ENCODE results near the gene USH2A.

USH2A gene

DNA sequence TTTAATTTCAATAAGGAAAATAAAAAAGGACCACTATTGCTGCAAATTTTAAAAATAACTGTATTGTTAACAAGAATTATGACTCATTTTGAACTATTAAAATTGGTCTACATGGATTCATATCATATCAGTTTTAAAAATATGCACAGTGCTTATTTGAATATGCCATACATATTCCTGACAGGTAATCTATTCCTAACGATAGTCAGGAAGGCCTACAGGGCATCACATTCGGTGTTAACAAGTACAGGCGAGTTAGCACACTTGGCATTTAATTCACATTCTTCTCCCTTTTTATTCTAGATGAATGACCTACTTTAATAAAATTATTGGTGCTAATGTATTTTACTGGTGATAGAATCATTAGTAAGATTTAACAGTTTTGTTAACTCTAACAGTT lies 174.6 kb downstream of the USH2A start:
- no peaks in the 10 kb centered on the region for H3K36me3 ChIP-seq (ENCODE audit: low read length)
- no peak overlapping the region for H3K9ac ChIP-seq (ENCODE audit: low read length)
- H3K27me3 ChIP-seq (ENCODE audit: low read length), result no peaks in the 10 kb centered on the region
- H3K9me3 ChIP-seq (ENCODE audit: insufficient read depth, low read length), result no peaks in the 10 kb centered on the region
- no peak overlapping the region for H2AFZ ChIP-seq (ENCODE audit: low read depth, low read length, severe bottlenecking)
- TF ChIP-seq, protein P1, sequence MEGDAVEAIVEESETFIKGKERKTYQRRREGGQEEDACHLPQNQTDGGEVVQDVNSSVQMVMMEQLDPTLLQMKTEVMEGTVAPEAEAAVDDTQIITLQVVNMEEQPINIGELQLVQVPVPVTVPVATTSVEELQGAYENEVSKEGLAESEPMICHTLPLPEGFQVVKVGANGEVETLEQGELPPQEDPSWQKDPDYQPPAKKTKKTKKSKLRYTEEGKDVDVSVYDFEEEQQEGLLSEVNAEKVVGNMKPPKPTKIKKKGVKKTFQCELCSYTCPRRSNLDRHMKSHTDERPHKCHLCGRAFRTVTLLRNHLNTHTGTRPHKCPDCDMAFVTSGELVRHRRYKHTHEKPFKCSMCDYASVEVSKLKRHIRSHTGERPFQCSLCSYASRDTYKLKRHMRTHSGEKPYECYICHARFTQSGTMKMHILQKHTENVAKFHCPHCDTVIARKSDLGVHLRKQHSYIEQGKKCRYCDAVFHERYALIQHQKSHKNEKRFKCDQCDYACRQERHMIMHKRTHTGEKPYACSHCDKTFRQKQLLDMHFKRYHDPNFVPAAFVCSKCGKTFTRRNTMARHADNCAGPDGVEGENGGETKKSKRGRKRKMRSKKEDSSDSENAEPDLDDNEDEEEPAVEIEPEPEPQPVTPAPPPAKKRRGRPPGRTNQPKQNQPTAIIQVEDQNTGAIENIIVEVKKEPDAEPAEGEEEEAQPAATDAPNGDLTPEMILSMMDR (IDR thresholded peaks at IDR 0.05; ENCODE audit: insufficient read depth, low read length, poor library complexity, severe bottlenecking), result no peak
- no peak for TF ChIP-seq EZH2phosphoT487 (conservative IDR thresholded peaks at IDR 0.05; ENCODE audit: low read length)
- no peaks in the 10 kb centered on the region for H4K20me1 ChIP-seq (ENCODE audit: low read depth, low read length)
- H3K9me2 ChIP-seq (replicated peaks; ENCODE audit: insufficient read depth, low read length), result no peaks in the 10 kb centered on the region
- H3K4me2 ChIP-seq (ENCODE audit: low read depth, low read length, poor library complexity, severe bottlenecking), result no peak overlapping the region
- no peak overlapping the region for H3K27ac ChIP-seq (ENCODE audit: low read depth, low read length)
- H3F3A ChIP-seq (ENCODE audit: insufficient read depth), result no peaks in the 10 kb centered on the region
- H3K4me3 ChIP-seq (ENCODE audit: insufficient read depth, low read length, poor library complexity, severe bottlenecking), result no peak overlapping the region
- no peaks in the 10 kb centered on the region for H3K79me2 ChIP-seq (ENCODE audit: insufficient read depth, low read length)

DNA sequence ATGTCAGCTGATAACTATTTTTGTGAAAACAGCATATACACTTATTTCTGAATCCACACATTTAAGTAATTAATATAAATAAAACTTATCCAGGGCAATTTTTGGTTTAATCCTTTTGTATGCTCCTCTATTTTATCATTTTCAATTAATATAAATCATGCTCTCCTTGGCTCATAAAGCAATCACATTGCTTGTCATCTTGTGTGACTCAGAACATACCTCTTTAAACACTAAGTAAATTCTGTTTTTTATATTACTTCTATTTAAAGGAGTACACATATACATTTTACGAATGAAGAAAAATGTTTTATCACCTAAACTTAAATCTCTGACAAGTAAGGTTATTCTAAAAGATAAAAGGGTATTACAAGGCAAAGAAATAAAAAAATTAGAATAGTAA lies 175.3 kb downstream of the USH2A start:
- H3K36me3 ChIP-seq (ENCODE audit: low read length), result no peaks in the 10 kb centered on the region
- TF ChIP-seq EZH2phosphoT487 (conservative IDR thresholded peaks at IDR 0.05; ENCODE audit: low read length), result no peak
- TF ChIP-seq, protein P1 (IDR thresholded peaks at IDR 0.05; ENCODE audit: insufficient read depth, low read length, poor library complexity, severe bottlenecking), result no peak
- H3K27ac ChIP-seq (ENCODE audit: low read depth, low read length), result no peak overlapping the region
- H3K4me3 ChIP-seq (ENCODE audit: insufficient read depth, low read length, poor library complexity, severe bottlenecking), result no peak overlapping the region
- no peaks in the 10 kb centered on the region for H3K9me2 ChIP-seq (replicated peaks; ENCODE audit: insufficient read depth, low read length)
- H2AFZ ChIP-seq (ENCODE audit: low read depth, low read length, severe bottlenecking), result no peak overlapping the region
- H4K20me1 ChIP-seq (ENCODE audit: low read depth, low read length), result no peaks in the 10 kb centered on the region
- H3F3A ChIP-seq (ENCODE audit: insufficient read depth), result no peaks in the 10 kb centered on the region
- no peaks in the 10 kb centered on the region for H3K9me3 ChIP-seq (ENCODE audit: insufficient read depth, low read length)
- no peak overlapping the region for H3K4me2 ChIP-seq (ENCODE audit: low read depth, low read length, poor library complexity, severe bottlenecking)
- H3K79me2 ChIP-seq (ENCODE audit: insufficient read depth, low read length), result no peaks in the 10 kb centered on the region
- H3K27me3 ChIP-seq (ENCODE audit: low read length), result no peaks in the 10 kb centered on the region
- no peak overlapping the region for H3K9ac ChIP-seq (ENCODE audit: low read length)

DNA sequence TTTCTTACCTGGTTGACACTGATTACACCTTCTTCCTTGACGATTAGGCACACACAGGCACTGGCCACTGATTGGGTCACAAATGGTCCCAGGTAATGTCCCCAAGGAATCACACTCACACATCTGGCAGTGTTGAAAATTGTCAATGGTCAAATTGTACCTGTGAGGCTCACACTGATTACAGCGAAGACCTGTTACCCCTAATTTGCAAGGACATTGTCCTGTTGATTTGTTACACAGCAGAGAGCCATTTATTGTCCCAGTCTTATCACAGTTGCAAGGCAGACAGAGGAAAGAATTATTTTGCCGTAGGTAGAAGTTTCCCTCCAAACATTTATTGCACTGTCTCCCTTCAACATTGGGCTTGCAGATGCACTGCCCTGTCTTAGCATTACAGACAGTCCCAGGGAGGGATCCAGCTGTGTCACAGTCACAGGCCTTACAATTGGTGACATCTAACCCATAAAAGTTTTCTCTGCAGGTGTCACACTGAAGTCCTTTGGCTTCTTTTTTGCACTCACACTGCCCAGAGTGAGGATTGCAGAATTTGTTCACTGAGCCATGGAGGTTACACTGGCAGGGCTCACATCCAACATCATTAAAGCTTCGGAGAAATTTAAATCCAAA lies 176.6 kb downstream of the USH2A start:
- Histone ChIP-seq H4K20me1 (ENCODE audit: low read depth, low read length) (no peaks in the 10 kb centered on the region), H3K9me3 (ENCODE audit: insufficient read depth, low read length) (no peaks in the 10 kb centered on the region), H3F3A (ENCODE audit: insufficient read depth) (no peaks in the 10 kb centered on the region), H3K4me3 (ENCODE audit: insufficient read depth, low read length, poor library complexity, severe bottlenecking) (no peak overlapping the region), H3K4me2 (ENCODE audit: low read depth, low read length, poor library complexity, severe bottlenecking) (no peak overlapping the region), H3K79me2 (ENCODE audit: insufficient read depth, low read length) (no peaks in the 10 kb centered on the region), H3K9me2 (replicated peaks; ENCODE audit: insufficient read depth, low read length) (no peaks in the 10 kb centered on the region), H3K36me3 (ENCODE audit: low read length) (no peaks in the 10 kb centered on the region), H3K27ac (ENCODE audit: low read depth, low read length) (no peak overlapping the region), H3K9ac (ENCODE audit: low read length) (no peak overlapping the region), H2AFZ (ENCODE audit: low read depth, low read length, severe bottlenecking) (no peak overlapping the region), H3K27me3 (ENCODE audit: low read length) (no peaks in the 10 kb centered on the region)
- no peak for TF ChIP-seq EZH2phosphoT487 (conservative IDR thresholded peaks at IDR 0.05; ENCODE audit: low read length)
- TF ChIP-seq, protein P1 (IDR thresholded peaks at IDR 0.05; ENCODE audit: insufficient read depth, low read length, poor library complexity, severe bottlenecking), result no peak

Data from SU-DHL-6 (cell line).